GM19025 (cell line): ENCODE results near the gene MAGEA9.
"Not testable (repeated sequence)": the region's sequence is repeated elsewhere in the genome, so short reads cannot be mapped to it uniquely, and the experiment has no call there.

Experiments used
- ATAC-seq: cut with Tn5 transposase; IDR thresholded peaks from one replicate; pipeline ENCODE4 v1.9.1; 2021; ENCODE audit warnings: mild to moderate bottlenecking, low read depth, moderate library complexity; ENCODE audit not compliant: unreplicated experiment

The MAGEA9 gene

GRCh38 chrX:149781727-149782126, at the start of gene MAGEA9:
MAGEA9 (plus strand) TSS chrX:149781930; CDS start chrX:149786211, 4,281 bp downstream.
- ATAC-seq, result not testable (repeated sequence)

GRCh38 chrX:149742269-149742668, 39.5 kb upstream of the MAGEA9 start:
- not testable (repeated sequence) for ATAC-seq

- not testable (repeated sequence) for ATAC-seq
Observed at GRCh38 chrX:149746390-149747007, 35.2 kb upstream of the MAGEA9 start.

- ATAC-seq, result no peak
Observed at GRCh38 chrX:149757206-149758067, 24.3 kb upstream of the MAGEA9 start.

- no peak for ATAC-seq
Observed at GRCh38 chrX:149758068-149758714, 23.5 kb upstream of the MAGEA9 start.

GRCh38 chrX:149758715-149759078, 23.0 kb upstream of the MAGEA9 start:
- not testable (repeated sequence) for ATAC-seq

GRCh38 chrX:149759824-149760223, 21.9 kb upstream of the MAGEA9 start:
- ATAC-seq, result no peak

- ATAC-seq, result no peak
Observed at GRCh38 chrX:149760965-149761364, 20.8 kb upstream of the MAGEA9 start.

- ATAC-seq, result not testable (repeated sequence)
Observed at GRCh38 chrX:149761858-149762674, 19.7 kb upstream of the MAGEA9 start.

- no peak for ATAC-seq
Observed at GRCh38 chrX:149762696-149763614, 18.8 kb upstream of the MAGEA9 start.

- not testable (repeated sequence) for ATAC-seq
Observed at GRCh38 chrX:149770344-149770743, 11.4 kb upstream of the MAGEA9 start.

- not testable (repeated sequence) for ATAC-seq
Observed at GRCh38 chrX:149773026-149773425, 8.7 kb upstream of the MAGEA9 start.

- ATAC-seq, result not testable (repeated sequence)
Observed at GRCh38 chrX:149773768-149774167, 8.0 kb upstream of the MAGEA9 start, which contains the start of gene HSFX1. HSFX1 (plus strand) TSS chrX:149774068; CDS start chrX:149774682, 614 bp downstream.

- not testable (repeated sequence) for ATAC-seq
Observed at GRCh38 chrX:149777999-149778398, 3.7 kb upstream of the MAGEA9 start.

- ATAC-seq, result peak; percentile 98
Observed at GRCh38 chrX:149795531-149795930, 13.8 kb downstream of the MAGEA9 start.

- ATAC-seq, result no peak
Observed at GRCh38 chrX:149799095-149799714, 17.5 kb downstream of the MAGEA9 start.

GRCh38 chrX:149799938-149800337, 18.2 kb downstream of the MAGEA9 start:
- no peak for ATAC-seq

GRCh38 chrX:149803458-149804062, 21.8 kb downstream of the MAGEA9 start:
- ATAC-seq, result no peak
